ENCODE data around the gene MAP4K3. TPM values are rescaled to one million over a fixed set of nuclear protein-coding genes. Genes with fewer than 3 reads are reported as not detected.

The MAP4K3 gene
- polyA plus RNA-seq, 2 of the 4 experiments (the other 2 are of a cell fraction), result 15.8 to 44.6 TPM

DNA sequence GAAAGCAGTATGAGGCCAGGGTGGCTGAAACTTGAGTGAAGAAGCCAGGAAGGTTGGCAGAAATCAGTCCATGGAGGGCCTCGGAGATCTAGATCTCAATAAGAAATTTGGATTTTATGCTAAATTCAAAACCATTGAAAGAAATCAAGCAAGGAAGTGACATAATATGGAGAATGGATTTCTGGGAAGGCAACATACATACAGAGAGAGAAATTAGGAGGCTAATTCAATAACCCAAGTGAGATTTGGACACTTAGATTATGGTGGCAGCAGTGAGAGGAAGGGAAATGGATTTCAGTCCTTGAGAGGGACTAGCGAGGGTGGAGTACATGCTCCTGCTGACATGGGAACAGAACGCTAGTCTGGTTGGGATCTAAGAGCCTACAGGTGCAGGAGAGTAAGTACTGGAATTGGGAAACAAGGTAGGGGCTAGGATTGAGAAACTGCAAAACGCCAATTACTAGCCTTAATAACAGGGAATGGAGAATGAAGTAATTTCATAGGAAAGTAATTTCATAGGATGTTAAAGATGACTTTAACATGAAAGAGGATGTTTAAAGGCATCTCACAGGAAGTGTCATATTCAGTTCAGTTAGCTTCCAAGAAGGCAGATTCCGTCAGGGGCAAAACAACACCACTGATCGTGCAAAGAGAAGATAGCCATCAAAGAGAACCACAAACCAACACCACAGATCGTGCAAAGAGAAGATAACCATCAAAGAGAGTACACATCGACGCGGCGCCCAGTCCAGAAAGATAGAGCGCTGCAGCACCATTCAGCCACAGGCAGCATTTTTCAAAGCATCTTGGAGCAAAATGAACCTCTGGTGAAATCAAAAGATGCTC is 220.5 kb downstream of the MAP4K3 start:
- no peak overlapping the region for H3K4me3 ChIP-seq
- ATAC-seq (no peak), FAIRE-seq (no peak), DNase-seq (ENCODE audit: low read depth in 1 of 2, low spot score in 1 of 2) (no peak)
- ChIA-PET POLR2A (no interaction called here), CTCF (interaction anchor here (1.0 to 4.4 kb wide), 2 partner anchors 12 to 92 kb away, joined by 3 to 33 read pairs; no protein-coding TSS in a partner anchor)
- H3K9me3 ChIP-seq, result no peaks in the 10 kb centered on the region
- no peaks in the 10 kb centered on the region for H3K4me1 ChIP-seq
- H3K27ac ChIP-seq, result no peak overlapping the region
- TF ChIP-seq HOXB5 (CRISPR knock-in tag; IDR thresholded peaks at IDR 0.05) (no peak), CBX8 (IDR thresholded peaks at IDR 0.05) (no peak), RARB (CRISPR knock-in tag; IDR thresholded peaks at IDR 0.05) (no peak)
- TF ChIP-seq, protein P1, sequence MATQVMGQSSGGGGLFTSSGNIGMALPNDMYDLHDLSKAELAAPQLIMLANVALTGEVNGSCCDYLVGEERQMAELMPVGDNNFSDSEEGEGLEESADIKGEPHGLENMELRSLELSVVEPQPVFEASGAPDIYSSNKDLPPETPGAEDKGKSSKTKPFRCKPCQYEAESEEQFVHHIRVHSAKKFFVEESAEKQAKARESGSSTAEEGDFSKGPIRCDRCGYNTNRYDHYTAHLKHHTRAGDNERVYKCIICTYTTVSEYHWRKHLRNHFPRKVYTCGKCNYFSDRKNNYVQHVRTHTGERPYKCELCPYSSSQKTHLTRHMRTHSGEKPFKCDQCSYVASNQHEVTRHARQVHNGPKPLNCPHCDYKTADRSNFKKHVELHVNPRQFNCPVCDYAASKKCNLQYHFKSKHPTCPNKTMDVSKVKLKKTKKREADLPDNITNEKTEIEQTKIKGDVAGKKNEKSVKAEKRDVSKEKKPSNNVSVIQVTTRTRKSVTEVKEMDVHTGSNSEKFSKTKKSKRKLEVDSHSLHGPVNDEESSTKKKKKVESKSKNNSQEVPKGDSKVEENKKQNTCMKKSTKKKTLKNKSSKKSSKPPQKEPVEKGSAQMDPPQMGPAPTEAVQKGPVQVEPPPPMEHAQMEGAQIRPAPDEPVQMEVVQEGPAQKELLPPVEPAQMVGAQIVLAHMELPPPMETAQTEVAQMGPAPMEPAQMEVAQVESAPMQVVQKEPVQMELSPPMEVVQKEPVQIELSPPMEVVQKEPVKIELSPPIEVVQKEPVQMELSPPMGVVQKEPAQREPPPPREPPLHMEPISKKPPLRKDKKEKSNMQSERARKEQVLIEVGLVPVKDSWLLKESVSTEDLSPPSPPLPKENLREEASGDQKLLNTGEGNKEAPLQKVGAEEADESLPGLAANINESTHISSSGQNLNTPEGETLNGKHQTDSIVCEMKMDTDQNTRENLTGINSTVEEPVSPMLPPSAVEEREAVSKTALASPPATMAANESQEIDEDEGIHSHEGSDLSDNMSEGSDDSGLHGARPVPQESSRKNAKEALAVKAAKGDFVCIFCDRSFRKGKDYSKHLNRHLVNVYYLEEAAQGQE (IDR thresholded peaks at IDR 0.05), result no peak
- TF ChIP-seq, protein P2, sequence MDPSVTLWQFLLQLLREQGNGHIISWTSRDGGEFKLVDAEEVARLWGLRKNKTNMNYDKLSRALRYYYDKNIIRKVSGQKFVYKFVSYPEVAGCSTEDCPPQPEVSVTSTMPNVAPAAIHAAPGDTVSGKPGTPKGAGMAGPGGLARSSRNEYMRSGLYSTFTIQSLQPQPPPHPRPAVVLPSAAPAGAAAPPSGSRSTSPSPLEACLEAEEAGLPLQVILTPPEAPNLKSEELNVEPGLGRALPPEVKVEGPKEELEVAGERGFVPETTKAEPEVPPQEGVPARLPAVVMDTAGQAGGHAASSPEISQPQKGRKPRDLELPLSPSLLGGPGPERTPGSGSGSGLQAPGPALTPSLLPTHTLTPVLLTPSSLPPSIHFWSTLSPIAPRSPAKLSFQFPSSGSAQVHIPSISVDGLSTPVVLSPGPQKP (IDR thresholded peaks at IDR 0.05; ENCODE audit: low read depth, low read length), result no peak
- TF ChIP-seq, protein P3, sequence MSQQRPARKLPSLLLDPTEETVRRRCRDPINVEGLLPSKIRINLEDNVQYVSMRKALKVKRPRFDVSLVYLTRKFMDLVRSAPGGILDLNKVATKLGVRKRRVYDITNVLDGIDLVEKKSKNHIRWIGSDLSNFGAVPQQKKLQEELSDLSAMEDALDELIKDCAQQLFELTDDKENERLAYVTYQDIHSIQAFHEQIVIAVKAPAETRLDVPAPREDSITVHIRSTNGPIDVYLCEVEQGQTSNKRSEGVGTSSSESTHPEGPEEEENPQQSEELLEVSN (IDR thresholded peaks at IDR 0.05; ENCODE audit: borderline replicate concordance, low read depth), result no peak
- 81% methylated on average over 12 of the region's 12 CpGs for WGBS (ENCODE audit: missing lambda C conversion rate)
- no peak overlapping the region for H3K4me2 ChIP-seq

DNA sequence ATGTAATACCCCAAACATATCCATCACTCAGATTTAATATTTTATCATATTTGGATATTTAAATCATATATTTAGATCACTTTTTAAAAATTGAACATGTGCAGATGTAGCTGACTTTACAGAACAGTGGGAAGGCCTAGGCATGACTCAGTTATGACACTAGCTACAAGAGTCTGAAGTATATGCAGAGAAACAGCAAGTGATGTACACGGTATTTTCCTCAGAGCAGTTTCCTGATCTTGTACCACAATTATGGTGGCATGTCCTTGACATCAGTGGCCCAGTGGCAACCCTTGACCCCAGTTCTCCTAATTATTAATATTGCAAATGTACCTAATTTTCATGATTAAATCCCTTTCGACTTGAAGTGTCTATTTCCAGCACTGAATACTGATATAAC is 221.5 kb downstream of the MAP4K3 start:
- WGBS (ENCODE audit: missing lambda C conversion rate), result 58% methylated on average over 2 of the region's 2 CpGs
- Histone ChIP-seq H3K4me1 (no peaks in the 10 kb centered on the region), H3K27ac (no peak overlapping the region), H3K4me3 (no peak overlapping the region), H3K4me2 (no peak overlapping the region), H3K9me3 (no peaks in the 10 kb centered on the region)
- FAIRE-seq (no peak), DNase-seq (ENCODE audit: low read depth in 1 of 2, low spot score in 1 of 2) (no peak), ATAC-seq (no peak)
- CTCF ChIA-PET, result no interaction called here
- POLR2A ChIA-PET, result no interaction called here
- TF ChIP-seq, protein P4, sequence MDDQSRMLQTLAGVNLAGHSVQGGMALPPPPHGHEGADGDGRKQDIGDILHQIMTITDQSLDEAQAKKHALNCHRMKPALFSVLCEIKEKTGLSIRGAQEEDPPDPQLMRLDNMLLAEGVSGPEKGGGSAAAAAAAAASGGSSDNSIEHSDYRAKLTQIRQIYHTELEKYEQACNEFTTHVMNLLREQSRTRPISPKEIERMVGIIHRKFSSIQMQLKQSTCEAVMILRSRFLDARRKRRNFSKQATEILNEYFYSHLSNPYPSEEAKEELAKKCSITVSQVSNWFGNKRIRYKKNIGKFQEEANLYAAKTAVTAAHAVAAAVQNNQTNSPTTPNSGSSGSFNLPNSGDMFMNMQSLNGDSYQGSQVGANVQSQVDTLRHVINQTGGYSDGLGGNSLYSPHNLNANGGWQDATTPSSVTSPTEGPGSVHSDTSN (IDR thresholded peaks at IDR 0.05), result no peak
- TF ChIP-seq, protein P5, sequence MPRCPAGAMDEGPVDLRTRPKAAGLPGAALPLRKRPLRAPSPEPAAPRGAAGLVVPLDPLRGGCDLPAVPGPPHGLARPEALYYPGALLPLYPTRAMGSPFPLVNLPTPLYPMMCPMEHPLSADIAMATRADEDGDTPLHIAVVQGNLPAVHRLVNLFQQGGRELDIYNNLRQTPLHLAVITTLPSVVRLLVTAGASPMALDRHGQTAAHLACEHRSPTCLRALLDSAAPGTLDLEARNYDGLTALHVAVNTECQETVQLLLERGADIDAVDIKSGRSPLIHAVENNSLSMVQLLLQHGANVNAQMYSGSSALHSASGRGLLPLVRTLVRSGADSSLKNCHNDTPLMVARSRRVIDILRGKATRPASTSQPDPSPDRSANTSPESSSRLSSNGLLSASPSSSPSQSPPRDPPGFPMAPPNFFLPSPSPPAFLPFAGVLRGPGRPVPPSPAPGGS (IDR thresholded peaks at IDR 0.05), result no peak
- TF ChIP-seq SREBF2 (IDR thresholded peaks at IDR 0.05), result no peak
- TF ChIP-seq, protein P6, sequence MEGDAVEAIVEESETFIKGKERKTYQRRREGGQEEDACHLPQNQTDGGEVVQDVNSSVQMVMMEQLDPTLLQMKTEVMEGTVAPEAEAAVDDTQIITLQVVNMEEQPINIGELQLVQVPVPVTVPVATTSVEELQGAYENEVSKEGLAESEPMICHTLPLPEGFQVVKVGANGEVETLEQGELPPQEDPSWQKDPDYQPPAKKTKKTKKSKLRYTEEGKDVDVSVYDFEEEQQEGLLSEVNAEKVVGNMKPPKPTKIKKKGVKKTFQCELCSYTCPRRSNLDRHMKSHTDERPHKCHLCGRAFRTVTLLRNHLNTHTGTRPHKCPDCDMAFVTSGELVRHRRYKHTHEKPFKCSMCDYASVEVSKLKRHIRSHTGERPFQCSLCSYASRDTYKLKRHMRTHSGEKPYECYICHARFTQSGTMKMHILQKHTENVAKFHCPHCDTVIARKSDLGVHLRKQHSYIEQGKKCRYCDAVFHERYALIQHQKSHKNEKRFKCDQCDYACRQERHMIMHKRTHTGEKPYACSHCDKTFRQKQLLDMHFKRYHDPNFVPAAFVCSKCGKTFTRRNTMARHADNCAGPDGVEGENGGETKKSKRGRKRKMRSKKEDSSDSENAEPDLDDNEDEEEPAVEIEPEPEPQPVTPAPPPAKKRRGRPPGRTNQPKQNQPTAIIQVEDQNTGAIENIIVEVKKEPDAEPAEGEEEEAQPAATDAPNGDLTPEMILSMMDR (IDR thresholded peaks at IDR 0.05), result no peak
- TF ChIP-seq FOXS1 (CRISPR knock-in tag; IDR thresholded peaks at IDR 0.05), result no peak
- no peak for TF ChIP-seq JUNB (IDR thresholded peaks at IDR 0.05)
- no peak for TF ChIP-seq TP53 (CRISPR knock-in tag; IDR thresholded peaks at IDR 0.05)
- no peak for TF ChIP-seq JUN (IDR thresholded peaks at IDR 0.05)
- no peak for TF ChIP-seq RAD21 (conservative IDR thresholded peaks at IDR 0.05 in 1 of 2, IDR thresholded peaks at IDR 0.05 in 1 of 2)
- no peak for TF ChIP-seq HOXB5 (CRISPR knock-in tag; IDR thresholded peaks at IDR 0.05)
- TF ChIP-seq CHD2 (IDR thresholded peaks at IDR 0.05; ENCODE audit: low read length, partially characterized antibody), result no peak
- TF ChIP-seq CHD4 (IDR thresholded peaks at IDR 0.05; ENCODE audit: borderline replicate concordance), result no peak
- no peak for TF ChIP-seq CBX8 (IDR thresholded peaks at IDR 0.05)
- TF ChIP-seq KDM5A (IDR thresholded peaks at IDR 0.05), result no peak
- no peak for TF ChIP-seq NPAS2 (CRISPR knock-in tag; IDR thresholded peaks at IDR 0.05; ENCODE audit: borderline replicate concordance)
